Upper lobe of left lung (tissue), 6 donors: ENCODE data around the gene TMEM8B. TPM values are rescaled to one million over a fixed set of nuclear protein-coding genes. Genes with fewer than 3 reads are reported as not detected.
A peak's percentile ranks its signal among the peaks of the same experiment; 100 is the strongest.

ENCODE experiments used
- ATAC-seq, 2 donors: fragments of 200-7000 bp; cut with Tn5 transposase; one replicate each; pipeline ENCODE4 v1.9.1; 2022; ENCODE audit warnings: mild to moderate bottlenecking in 2 of 2, moderate library complexity in 2 of 2; ENCODE audit not compliant: low FRiP score in 2 of 2
- DNase-seq, 2 donors: peaks; one replicate each; pipeline ENCODE4 v3.0.0-alpha.2; 2019 to 2020
- H3K27ac ChIP-seq, 4 donors: fragments of 200-600 bp; sonication (generic); one replicate each; pipeline ENCODE4 v1.5.1; 2016 to 2019
- H3K27me3 ChIP-seq, 4 donors: fragments of 200-600 bp; sonication (generic); one replicate each; pipeline ENCODE4 v1.5.1; 2017 to 2019
- H3K36me3 ChIP-seq, 4 donors: fragments of 200-600 bp; sonication (generic); one replicate each; pipeline ENCODE4 v1.5.1; 2016 to 2019
- H3K4me1 ChIP-seq, 4 donors: fragments of 200-600 bp; sonication (generic); one replicate each; pipeline ENCODE4 v1.5.1; 2018 to 2019
- H3K4me3 ChIP-seq, 4 donors: fragments of 200-600 bp; sonication (generic); one replicate each; pipeline ENCODE4 v1.5.1; 2017 to 2019; ENCODE audit warnings: mild to moderate bottlenecking in 2 of 4, moderate library complexity in 1 of 4
- H3K9me3 ChIP-seq, 4 donors: fragments of 200-600 bp; sonication (generic); one replicate each; pipeline ENCODE4 v1.5.1; 2018 to 2019
- EP300 ChIP-seq, 4 donors: sonication (generic); formaldehyde crosslinking; IDR thresholded peaks; one replicate each; pipeline ENCODE4 v1.5.1; 2017; ENCODE audit warnings: antibody characterized with exemption in 4 of 4, control low read depth in 2 of 4
- POLR2A ChIP-seq, 4 donors: fragments of 450-650 bp; IDR thresholded peaks; one replicate each; pipeline ENCODE4 v1.5.1; 2016 to 2017; ENCODE audit warnings: antibody characterized with exemption in 4 of 4, mild to moderate bottlenecking in 2 of 4
- POLR2AphosphoS5 ChIP-seq, 2 donors: sonication (generic); formaldehyde crosslinking; IDR thresholded peaks; one replicate each; pipeline ENCODE4 v1.5.1; 2017; ENCODE audit warnings: antibody characterized with exemption in 2 of 2
- WGBS, 2 donors: methylation state at CpG; one replicate each; pipeline ENCODE4 v1.1.5; 2017 to 2018; 5-methylcytosine and 5-hydroxymethylcytosine counted together
- total RNA-seq, 6 donors: library from RNA; depleted of rRNA in 4 of 6; stranded (reverse); fragments of >200 nt in 4 of 6; gene quantifications; one replicate each; pipeline versions ENCODE4 v1.1.0 to v1.2.1, GENCODE V29; 2016 to 2021
- TF ChIP-seq, protein P1 (sequence below), 6 experiments: fragments of 450-650 bp in 4 of 6; fragments of 200-600 bp in 2 of 6; sonication (generic) in 2 of 6; IDR thresholded peaks; one replicate each; pipeline ENCODE4 v1.5.1; 2016 to 2019; ENCODE audit warnings: antibody characterized with exemption in 6 of 6
- donor health status: DM: no; HTN: no; CAD: no; lungs with moderate emphysema.
- donor health status: DM: no; HTN: yes; CAD: no; lungs with severe emphysema.

Gene TMEM8B
- total RNA-seq, 6 donors from 2014 or later: 6.5 to 21.0 (median 10.0) TPM

DNA sequence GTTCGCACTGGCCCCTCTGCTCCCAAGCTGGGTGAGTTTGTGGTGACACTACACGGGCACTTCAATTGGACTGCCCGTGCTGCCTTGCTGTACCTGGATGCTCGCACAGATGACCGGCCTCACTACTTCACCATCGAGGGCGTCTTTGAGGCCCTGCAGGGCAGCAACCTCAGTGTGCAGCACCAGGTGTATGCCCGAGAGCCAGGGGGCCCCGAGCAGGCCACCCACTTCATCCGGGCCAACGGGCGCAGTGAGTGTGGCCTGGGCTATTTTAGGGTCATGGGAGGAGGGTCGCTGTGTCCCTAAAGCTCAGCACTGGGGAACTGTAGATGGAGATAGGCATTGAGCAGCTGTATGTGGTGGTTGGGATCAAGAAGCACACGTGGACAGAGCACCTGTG lies 36.2 kb upstream of the TMEM8B start:
- WGBS, 2 donors: 90 to 96% methylated on average over 14 of the region's 14 CpGs

DNA sequence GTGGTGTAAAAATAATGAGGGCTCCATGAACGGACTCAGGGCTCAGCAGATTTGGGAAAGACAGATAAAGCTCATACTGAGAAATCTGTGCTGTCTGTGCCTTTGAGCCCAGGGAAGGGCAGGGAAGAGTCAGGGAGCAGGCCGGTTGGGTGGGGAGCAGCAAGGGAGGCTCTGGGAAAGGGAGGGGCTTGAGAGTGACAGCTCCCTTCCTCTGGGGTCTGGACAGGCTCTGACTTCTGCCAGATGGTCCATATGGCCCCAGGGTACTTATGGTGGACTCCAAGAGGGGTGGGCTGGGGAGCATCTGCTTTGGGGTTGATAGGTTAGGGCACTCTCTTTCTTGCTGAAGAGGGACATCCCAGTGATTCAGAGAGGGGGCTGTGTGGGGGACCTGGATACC lies 35.6 kb upstream of the TMEM8B start:
- no peaks in the 10 kb centered on the region for H3K9me3 ChIP-seq
- DNase-seq (no peak), ATAC-seq (no peak)
- no peaks in the 10 kb centered on the region for H3K27me3 ChIP-seq
- H3K36me3 ChIP-seq: no peaks in the 10 kb centered on the region
- H3K27ac ChIP-seq: peak overlapping the region in 3 of 4 donors; percentile 26 to 87 (median 50)
- WGBS, 2 donors: 63 to 66% methylated on average over 1 to 2 of the region's 2 CpGs
- peaks cover 23 to 32% (median 28%) of the 10 kb centered on the region in 4 donors for H3K4me1 ChIP-seq
- H3K4me3 ChIP-seq: peak overlapping the region in 1 of 4 donors; percentile 3
- TF ChIP-seq, protein P1, sequence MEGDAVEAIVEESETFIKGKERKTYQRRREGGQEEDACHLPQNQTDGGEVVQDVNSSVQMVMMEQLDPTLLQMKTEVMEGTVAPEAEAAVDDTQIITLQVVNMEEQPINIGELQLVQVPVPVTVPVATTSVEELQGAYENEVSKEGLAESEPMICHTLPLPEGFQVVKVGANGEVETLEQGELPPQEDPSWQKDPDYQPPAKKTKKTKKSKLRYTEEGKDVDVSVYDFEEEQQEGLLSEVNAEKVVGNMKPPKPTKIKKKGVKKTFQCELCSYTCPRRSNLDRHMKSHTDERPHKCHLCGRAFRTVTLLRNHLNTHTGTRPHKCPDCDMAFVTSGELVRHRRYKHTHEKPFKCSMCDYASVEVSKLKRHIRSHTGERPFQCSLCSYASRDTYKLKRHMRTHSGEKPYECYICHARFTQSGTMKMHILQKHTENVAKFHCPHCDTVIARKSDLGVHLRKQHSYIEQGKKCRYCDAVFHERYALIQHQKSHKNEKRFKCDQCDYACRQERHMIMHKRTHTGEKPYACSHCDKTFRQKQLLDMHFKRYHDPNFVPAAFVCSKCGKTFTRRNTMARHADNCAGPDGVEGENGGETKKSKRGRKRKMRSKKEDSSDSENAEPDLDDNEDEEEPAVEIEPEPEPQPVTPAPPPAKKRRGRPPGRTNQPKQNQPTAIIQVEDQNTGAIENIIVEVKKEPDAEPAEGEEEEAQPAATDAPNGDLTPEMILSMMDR (IDR thresholded peaks at IDR 0.05): no peak
- TF ChIP-seq EP300 (IDR thresholded peaks at IDR 0.05) (no peak), POLR2AphosphoS5 (IDR thresholded peaks at IDR 0.05) (no peak), POLR2A (IDR thresholded peaks at IDR 0.05) (no peak)

More for the DNA sequence above, 36.2 kb upstream of the TMEM8B start:
- no peaks in the 10 kb centered on the region for H3K36me3 ChIP-seq
- TF ChIP-seq EP300 (IDR thresholded peaks at IDR 0.05) (no peak), POLR2A (IDR thresholded peaks at IDR 0.05) (no peak), POLR2AphosphoS5 (IDR thresholded peaks at IDR 0.05) (no peak)
- TF ChIP-seq, protein P1 (IDR thresholded peaks at IDR 0.05): no peak
- H3K4me3 ChIP-seq: peak overlapping the region in 1 of 4 donors; percentile 3
- H3K4me1 ChIP-seq: peaks cover 23 to 32% (median 28%) of the 10 kb centered on the region in 4 donors
- no peaks in the 10 kb centered on the region for H3K9me3 ChIP-seq
- H3K27ac ChIP-seq: peak overlapping the region in 3 of 4 donors; percentile 26 to 87 (median 50)
- DNase-seq (peak in 1 of 2 donors; percentile 73), ATAC-seq (no peak)
- no peaks in the 10 kb centered on the region for H3K27me3 ChIP-seq

GRCh38 chr9:35795695-35796094 lies 33.3 kb upstream of the TMEM8B start:
- Histone ChIP-seq H3K4me3 (no peak overlapping the region), H3K27me3 (no peaks in the 10 kb centered on the region), H3K9me3 (no peaks in the 10 kb centered on the region), H3K4me1 (peaks cover 19 to 28% (median 23%) of the 10 kb centered on the region in 4 donors), H3K27ac (no peak overlapping the region), H3K36me3 (peaks cover 0 to 8% (median 0%) of the 10 kb centered on the region in 4 donors)
- DNase-seq: no peak
- TF ChIP-seq POLR2A (IDR thresholded peaks at IDR 0.05) (no peak), POLR2AphosphoS5 (IDR thresholded peaks at IDR 0.05) (no peak), EP300 (IDR thresholded peaks at IDR 0.05) (no peak)
- TF ChIP-seq, protein P1 (IDR thresholded peaks at IDR 0.05): no peak
- no peak for ATAC-seq

GRCh38 chr9:35797311-35798109 lies 31.5 kb upstream of the TMEM8B start:
- Histone ChIP-seq H3K4me3 (no peak overlapping the region), H3K9me3 (no peaks in the 10 kb centered on the region), H3K27ac (no peak overlapping the region), H3K36me3 (peaks cover 0 to 25% (median 12%) of the 10 kb centered on the region in 4 donors), H3K4me1 (peaks cover 10 to 16% (median 10%) of the 10 kb centered on the region in 4 donors), H3K27me3 (no peaks in the 10 kb centered on the region)
- 87 to 90% methylated on average over 6 of the region's 6 CpGs for WGBS, 2 donors
- ATAC-seq (no peak), DNase-seq (no peak)
- no peak for TF ChIP-seq POLR2A (IDR thresholded peaks at IDR 0.05)

DNA sequence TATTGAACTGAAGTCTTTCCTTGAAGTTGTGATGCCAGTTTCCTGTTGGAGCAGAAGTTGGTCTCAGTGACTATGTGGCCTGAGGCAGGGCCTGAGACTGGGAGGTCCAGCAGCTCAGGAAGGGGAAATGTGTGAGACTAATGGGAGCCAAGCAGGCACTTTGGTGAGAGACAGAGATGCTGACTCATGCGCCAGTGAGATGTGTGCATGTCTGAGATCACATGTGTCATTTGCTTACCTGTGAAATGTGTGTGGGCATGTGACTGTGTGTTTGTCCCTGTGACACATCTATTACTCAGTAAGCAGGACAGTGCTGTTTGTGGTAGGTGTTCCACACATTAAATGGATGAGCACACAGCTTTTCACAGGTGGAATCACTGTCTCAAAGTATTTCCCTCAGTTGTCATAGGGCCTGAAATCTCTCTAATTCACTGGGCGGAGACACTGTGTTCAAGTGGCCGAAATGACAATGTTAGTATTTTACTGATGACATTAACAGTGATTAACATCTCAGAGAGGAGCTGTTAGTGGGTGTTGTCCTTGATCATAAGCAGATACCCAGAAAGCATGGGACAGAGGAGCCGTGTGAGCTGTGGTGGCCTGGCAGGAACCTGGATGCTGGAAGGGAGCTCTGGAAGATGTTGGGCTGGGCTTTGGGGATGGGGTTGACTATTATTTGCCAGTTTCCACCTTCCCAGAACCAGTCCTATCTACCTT lies 30.2 kb upstream of the TMEM8B start:
- peak overlapping the region in 1 of 4 donors; percentile 7 for H3K27ac ChIP-seq
- 64 to 89% methylated on average over 4 of the region's 4 CpGs for WGBS, 2 donors
- ATAC-seq: no peak

More for the DNA sequence above, 30.2 kb upstream of the TMEM8B start:
- TF ChIP-seq EP300 (IDR thresholded peaks at IDR 0.05) (no peak), POLR2A (IDR thresholded peaks at IDR 0.05) (no peak), POLR2AphosphoS5 (IDR thresholded peaks at IDR 0.05) (no peak)
- TF ChIP-seq, protein P1 (IDR thresholded peaks at IDR 0.05): no peak
- no peak overlapping the region for H3K4me3 ChIP-seq
- H3K9me3 ChIP-seq: no peaks in the 10 kb centered on the region
- DNase-seq: no peak
- H3K27me3 ChIP-seq: no peaks in the 10 kb centered on the region
- peaks cover 0 to 9% (median 2%) of the 10 kb centered on the region in 4 donors for H3K4me1 ChIP-seq
- peaks cover 0 to 28% (median 15%) of the 10 kb centered on the region in 4 donors for H3K36me3 ChIP-seq
